ENCODE data around the gene TRIM39. TPM values are rescaled to one million over a fixed set of nuclear protein-coding genes. Genes with fewer than 3 reads are reported as not detected.

Gene TRIM39
- total and polyA plus RNA-seq, 2 experiments from 2014 or later, result 9.6 to 9.7 TPM

- Histone ChIP-seq H2AFZ (no peak overlapping the region), H3K9ac (no peak overlapping the region), H3K9me2 (ENCODE audit: insufficient read depth) (no peaks in the 10 kb centered on the region), H3K27ac (no peak overlapping the region), H4K20me1 (ENCODE audit: insufficient read depth) (no peaks in the 10 kb centered on the region), H3K4me3 (no peak overlapping the region), H3K79me2 (ENCODE audit: insufficient read depth) (no peaks in the 10 kb centered on the region), H3K36me3 (ENCODE audit: low read depth) (no peaks in the 10 kb centered on the region), H3K9me3 (ENCODE audit: low read depth) (no peaks in the 10 kb centered on the region), H3K27me3 (replicated peaks; ENCODE audit: insufficient read depth) (no peaks in the 10 kb centered on the region), H3F3A (ENCODE audit: insufficient read depth) (no peaks in the 10 kb centered on the region), H3K4me2 (ENCODE audit: unreplicated experiment) (no peak overlapping the region), H3K4me1 (ENCODE audit: insufficient read depth) (no peaks in the 10 kb centered on the region)
- in situ Hi-C loops (cut with MboI), result no loop called here
- 79 to 89% methylated on average over 2 of the region's 2 CpGs for WGBS, 2 experiments (ENCODE audit: low coverage in 1 of 2, low lambda C conversion rate in 2 of 2, missing lambda C conversion rate in 2 of 2)
- TF ChIP-seq EZH2 (IDR thresholded peaks at IDR 0.05; ENCODE audit: insufficient read depth, poor library complexity, severe bottlenecking), result no peak
- TF ChIP-seq EZH2phosphoT487 (IDR thresholded peaks at IDR 0.05; ENCODE audit: insufficient read depth, low read depth), result no peak
- no peak for DNase-seq
Measured at GRCh38 chr6:30352550-30352949, 25.8 kb downstream of the TRIM39 start.

DNA sequence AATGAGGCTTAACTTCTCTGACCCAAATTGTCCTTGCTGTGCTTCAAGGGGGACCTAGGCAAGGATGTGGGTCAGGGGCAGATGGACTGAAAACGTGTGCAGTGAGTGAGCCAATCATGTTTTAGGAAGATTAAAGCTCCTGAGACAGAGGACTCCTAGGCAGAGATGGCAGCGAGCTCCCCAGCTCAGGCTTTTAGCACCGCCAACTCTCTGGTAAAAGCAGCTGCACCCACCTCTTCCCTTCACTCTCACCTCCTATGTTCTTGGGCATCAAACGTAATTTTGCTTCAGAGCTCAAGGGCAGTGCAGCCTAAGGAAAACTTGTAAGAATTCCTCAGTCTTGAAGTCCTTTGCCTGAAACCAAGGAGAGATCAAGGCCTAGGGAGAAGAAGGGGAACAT lies 28.6 kb downstream of the TRIM39 start:
- Histone ChIP-seq H3K79me2 (ENCODE audit: insufficient read depth) (no peaks in the 10 kb centered on the region), H3K4me3 (no peak overlapping the region), H3K9me2 (ENCODE audit: insufficient read depth) (no peaks in the 10 kb centered on the region), H3K4me1 (ENCODE audit: insufficient read depth) (no peaks in the 10 kb centered on the region), H3K27me3 (replicated peaks; ENCODE audit: insufficient read depth) (peaks cover 26% of the 10 kb centered on the region), H3F3A (ENCODE audit: insufficient read depth) (no peaks in the 10 kb centered on the region), H3K9me3 (ENCODE audit: low read depth) (no peaks in the 10 kb centered on the region), H4K20me1 (ENCODE audit: insufficient read depth) (no peaks in the 10 kb centered on the region), H3K27ac (no peak overlapping the region), H3K9ac (no peak overlapping the region), H3K36me3 (ENCODE audit: low read depth) (no peaks in the 10 kb centered on the region), H3K4me2 (ENCODE audit: unreplicated experiment) (no peak overlapping the region), H2AFZ (no peak overlapping the region)
- TF ChIP-seq EZH2 (IDR thresholded peaks at IDR 0.05; ENCODE audit: insufficient read depth, poor library complexity, severe bottlenecking) (no peak), EZH2phosphoT487 (IDR thresholded peaks at IDR 0.05; ENCODE audit: insufficient read depth, low read depth) (no peak)
- DNase-seq, result no peak
- 57 to 66% methylated on average over 4 of the region's 4 CpGs for WGBS, 2 experiments (ENCODE audit: low coverage in 1 of 2, low lambda C conversion rate in 2 of 2, missing lambda C conversion rate in 2 of 2)
- in situ Hi-C loops (cut with MboI), result no loop called here

- Histone ChIP-seq H3K9me2 (ENCODE audit: insufficient read depth) (no peaks in the 10 kb centered on the region), H2AFZ (no peak overlapping the region), H3K4me2 (ENCODE audit: unreplicated experiment) (no peak overlapping the region), H3K27ac (no peak overlapping the region), H3K36me3 (ENCODE audit: low read depth) (no peaks in the 10 kb centered on the region), H3K4me1 (ENCODE audit: insufficient read depth) (no peaks in the 10 kb centered on the region), H3K9me3 (ENCODE audit: low read depth) (no peaks in the 10 kb centered on the region), H3K79me2 (ENCODE audit: insufficient read depth) (no peaks in the 10 kb centered on the region), H3K9ac (no peak overlapping the region), H3K4me3 (no peak overlapping the region), H4K20me1 (ENCODE audit: insufficient read depth) (no peaks in the 10 kb centered on the region), H3F3A (ENCODE audit: insufficient read depth) (no peaks in the 10 kb centered on the region), H3K27me3 (replicated peaks; ENCODE audit: insufficient read depth) (peaks cover 39% of the 10 kb centered on the region)
- in situ Hi-C loops (cut with MboI), result no loop called here
- WGBS, 2 experiments (ENCODE audit: low coverage in 1 of 2, low lambda C conversion rate in 2 of 2, missing lambda C conversion rate in 2 of 2), result 88 to 100% methylated on average over 1 of the region's 1 CpG
- no peak for DNase-seq
- TF ChIP-seq EZH2 (IDR thresholded peaks at IDR 0.05; ENCODE audit: insufficient read depth, poor library complexity, severe bottlenecking) (no peak), EZH2phosphoT487 (IDR thresholded peaks at IDR 0.05; ENCODE audit: insufficient read depth, low read depth) (no peak)
Measured at GRCh38 chr6:30356536-30356935, 29.8 kb downstream of the TRIM39 start.

DNA sequence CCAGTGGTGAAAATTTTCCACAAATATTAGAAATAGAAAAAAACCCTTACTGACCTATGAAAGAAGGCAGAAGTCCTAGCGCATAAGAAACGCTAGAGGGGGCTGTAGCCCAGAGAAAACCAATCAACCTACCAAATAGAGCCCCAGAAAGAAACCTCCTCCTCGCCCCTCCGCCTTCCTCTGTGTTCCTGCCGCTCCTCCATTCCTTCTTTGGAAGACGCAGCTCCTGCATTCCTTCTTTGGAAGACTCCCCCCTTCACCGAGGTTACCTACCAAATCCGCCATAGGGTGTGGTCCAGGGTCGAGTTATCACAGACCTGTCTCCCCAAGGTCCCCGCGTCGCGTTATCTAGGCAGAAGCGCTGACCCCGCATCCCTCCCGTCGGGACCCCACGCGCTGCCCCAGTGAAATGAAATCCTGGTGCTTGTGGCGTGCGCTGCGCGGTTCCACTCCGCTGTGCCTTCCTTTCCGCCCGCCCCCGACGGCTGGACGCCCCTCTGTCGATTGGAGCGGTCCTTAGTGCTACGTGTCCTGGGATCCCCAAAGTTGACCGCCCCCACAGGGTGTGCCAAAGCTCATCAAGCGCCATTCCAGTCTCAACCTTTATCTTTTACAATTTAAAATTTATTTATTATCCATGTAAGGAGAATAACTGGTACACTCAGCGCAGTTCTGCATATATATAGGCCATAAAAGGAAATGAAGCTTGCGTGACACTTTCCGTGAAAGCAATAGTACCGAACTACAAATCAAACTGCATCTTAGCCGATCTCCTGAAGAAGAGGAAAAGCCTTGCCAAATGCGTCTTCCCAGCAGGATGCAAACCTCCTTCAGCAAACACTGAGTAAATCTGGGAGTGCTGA lies 31.2 kb downstream of the TRIM39 start:
- Histone ChIP-seq H3K9me3 (ENCODE audit: low read depth) (no peaks in the 10 kb centered on the region), H3K79me2 (ENCODE audit: insufficient read depth) (no peaks in the 10 kb centered on the region), H2AFZ (peak overlapping the region; percentile 83), H3K36me3 (ENCODE audit: low read depth) (no peaks in the 10 kb centered on the region), H3K4me3 (peak overlapping the region; percentile 69), H3K9me2 (ENCODE audit: insufficient read depth) (no peaks in the 10 kb centered on the region), H3K9ac (no peak overlapping the region), H3K27me3 (replicated peaks; ENCODE audit: insufficient read depth) (peaks cover 51% of the 10 kb centered on the region), H3K4me2 (ENCODE audit: unreplicated experiment) (peak overlapping the region; percentile 69), H3K4me1 (ENCODE audit: insufficient read depth) (no peaks in the 10 kb centered on the region), H4K20me1 (ENCODE audit: insufficient read depth) (no peaks in the 10 kb centered on the region), H3K27ac (no peak overlapping the region), H3F3A (ENCODE audit: insufficient read depth) (no peaks in the 10 kb centered on the region)
- 10 to 11% methylated on average over 40 of the region's 40 CpGs for WGBS, 2 experiments (ENCODE audit: low coverage in 1 of 2, low lambda C conversion rate in 2 of 2, missing lambda C conversion rate in 2 of 2)
- peak; percentile 82 for DNase-seq
- in situ Hi-C loops (cut with MboI), result no loop called here
- peak; percentile 76 for TF ChIP-seq EZH2 (IDR thresholded peaks at IDR 0.05; ENCODE audit: insufficient read depth, poor library complexity, severe bottlenecking)
- no peak for TF ChIP-seq EZH2phosphoT487 (IDR thresholded peaks at IDR 0.05; ENCODE audit: insufficient read depth, low read depth)

All from GM23248 (cell line).